Effector memory CD4-positive, alpha-beta T cell (primary cell): ENCODE data around the gene MIS12.
A peak's percentile ranks its signal among the peaks of the same experiment; 100 is the strongest.

Experiments
- DNase-seq, 3 donors: peaks; one replicate each; pipeline ENCODE4 v3.0.0-alpha.2; 2020
- H3K27ac ChIP-seq: 2 replicates; pipeline ENCODE4 v1.7.0; 2013; ENCODE audit warnings: mild to moderate bottlenecking, low read length, moderate library complexity; ENCODE audit not compliant: insufficient read depth, poor library complexity, severe bottlenecking
- H3K27me3 ChIP-seq: replicated peaks from 2 replicates; pipeline ENCODE4 v1.7.0; 2013; ENCODE audit warnings: mild to moderate bottlenecking, low read length; ENCODE audit not compliant: insufficient read depth, control insufficient read depth, poor library complexity, severe bottlenecking
- H3K36me3 ChIP-seq: 2 replicates; pipeline ENCODE4 v1.7.0; 2013; ENCODE audit warnings: mild to moderate bottlenecking, low read length, moderate library complexity; ENCODE audit not compliant: control insufficient read depth, insufficient read depth
- H3K4me1 ChIP-seq: 2 replicates; pipeline ENCODE4 v1.7.0; 2013; ENCODE audit warnings: low read length, mild to moderate bottlenecking; ENCODE audit not compliant: control insufficient read depth, insufficient read depth, poor library complexity, severe bottlenecking
- H3K4me3 ChIP-seq: 2 replicates; pipeline ENCODE4 v1.7.0; 2013; ENCODE audit warnings: low read length, low read depth, mild to moderate bottlenecking; ENCODE audit not compliant: insufficient read depth, poor library complexity, severe bottlenecking
- H3K9me3 ChIP-seq: 2 replicates; pipeline ENCODE4 v1.7.0; 2013; ENCODE audit warnings: mild to moderate bottlenecking, low read length, moderate library complexity; ENCODE audit not compliant: control insufficient read depth
- total RNA-seq, 3 donors: gene quantifications; one replicate each; lab custom pipeline; 2026; lab: John Stamatoyannopoulos, UW

The MIS12 gene, protein sequence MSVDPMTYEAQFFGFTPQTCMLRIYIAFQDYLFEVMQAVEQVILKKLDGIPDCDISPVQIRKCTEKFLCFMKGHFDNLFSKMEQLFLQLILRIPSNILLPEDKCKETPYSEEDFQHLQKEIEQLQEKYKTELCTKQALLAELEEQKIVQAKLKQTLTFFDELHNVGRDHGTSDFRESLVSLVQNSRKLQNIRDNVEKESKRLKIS
- 28.5 to 31.8 (median 30.8) reads per million in 3 donors for total RNA-seq

- H3K36me3 ChIP-seq = peaks cover 33% of the 10 kb centered on the region
These were observed at the start of gene MIS12 for GRCh38 chr17:5486206-5487124. TSS of gene MIS12 (plus strand) at chr17:5486566. CDS start at chr17:5488863, 2,297 bp downstream.

DNA sequence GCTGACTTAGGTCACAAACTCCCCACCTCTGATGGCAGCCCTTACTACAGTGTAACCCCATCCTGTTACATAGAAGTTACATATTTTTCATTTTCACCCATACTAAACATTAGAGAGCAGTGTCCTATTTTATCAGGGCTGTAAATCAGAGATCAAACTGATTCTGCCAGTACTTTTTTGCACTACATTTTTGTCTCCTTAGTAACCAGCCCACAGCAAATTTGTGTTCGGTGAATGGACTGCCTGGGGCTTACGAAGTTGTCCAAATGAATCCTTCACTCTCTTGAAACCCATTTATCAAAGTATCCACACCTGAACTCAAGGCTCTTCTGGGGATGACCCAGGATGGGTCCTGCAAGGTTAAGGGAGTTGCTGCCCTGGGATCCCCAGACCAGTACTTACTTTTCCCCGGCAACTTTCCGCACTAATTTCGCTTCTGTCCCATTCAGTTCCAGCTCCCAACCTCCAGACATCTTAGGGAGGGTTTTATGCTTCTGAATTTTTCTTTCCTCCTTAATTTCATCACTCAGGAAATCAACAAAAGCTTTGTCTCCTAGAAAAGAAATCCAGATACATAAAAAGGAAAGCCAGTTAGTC, 48.5 kb upstream of the MIS12 start:
- H3K9me3 ChIP-seq = no peaks in the 10 kb centered on the region
- H3K4me1 ChIP-seq = peaks cover 20% of the 10 kb centered on the region
- peak overlapping the region; percentile 80 for H3K4me3 ChIP-seq
- H3K36me3 ChIP-seq = peaks cover 23% of the 10 kb centered on the region
- no peak for DNase-seq
- H3K27me3 ChIP-seq = no peaks in the 10 kb centered on the region
- peak overlapping the region; percentile 74 for H3K27ac ChIP-seq

More at GRCh38 chr17:5486206-5487124, at the start of gene MIS12:
- peak within 1 kb of the TSS; percentile 89 for H3K27ac ChIP-seq
- no peaks in the 10 kb centered on the region for H3K9me3 ChIP-seq
- H3K27me3 ChIP-seq = no peaks in the 10 kb centered on the region
- peak within 1 kb of the TSS; percentile 86 for H3K4me3 ChIP-seq
- peak; percentile 97 to 99 (median 98) for DNase-seq
- peaks cover 18% of the 10 kb centered on the region for H3K4me1 ChIP-seq

DNA sequence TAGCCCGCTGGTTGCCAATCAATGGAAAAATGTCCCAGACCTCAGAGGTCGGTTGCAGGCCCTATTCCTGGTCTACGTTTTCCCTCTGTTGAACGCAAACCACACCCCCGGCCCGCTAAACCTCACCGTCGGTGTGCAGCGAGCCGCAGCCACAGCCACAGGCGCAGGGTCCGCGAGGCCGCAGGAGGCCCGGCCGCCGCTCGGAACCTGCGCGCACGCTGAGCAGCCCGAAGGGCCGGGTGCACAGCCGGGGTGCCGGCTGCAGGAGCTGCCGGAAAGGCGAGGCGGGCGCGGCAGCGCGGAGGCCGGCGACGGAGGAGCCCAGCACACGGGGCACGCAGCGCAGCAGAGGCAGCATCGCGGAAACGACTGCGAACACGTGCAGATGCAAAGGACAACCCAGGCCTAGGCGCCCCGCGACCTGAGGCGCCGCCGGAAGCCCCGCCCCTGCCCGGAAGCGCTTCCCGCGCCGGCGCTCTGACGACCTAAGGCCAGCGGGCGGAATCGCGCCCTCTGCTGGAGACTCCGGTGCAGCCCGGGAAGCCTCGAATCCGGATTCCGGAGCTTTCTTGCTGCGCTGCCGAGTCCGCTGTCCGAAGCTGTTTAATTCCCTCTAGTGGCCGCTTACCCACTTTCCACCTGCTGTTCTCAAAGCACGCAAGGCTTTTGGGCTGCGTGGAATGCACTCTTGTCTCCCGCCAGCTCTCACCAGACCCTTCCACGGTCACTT, 47.5 kb upstream of the MIS12 start, which contains the start of gene C1QBP:
Gene C1QBP (minus strand): TSS at position 440 of the 730 bp plus-strand sequence. CDS start 82 bp downstream, at position 358.
- Histone ChIP-seq H3K4me3 (peak within 1 kb of the TSS; percentile 80), H3K36me3 (peaks cover 19% of the 10 kb centered on the region), H3K27me3 (no peaks in the 10 kb centered on the region), H3K9me3 (no peaks in the 10 kb centered on the region), H3K27ac (peak within 1 kb of the TSS; percentile 74), H3K4me1 (peaks cover 20% of the 10 kb centered on the region)
- peak; percentile 85 to 87 (median 85) for DNase-seq

GRCh38 chr17:5439446-5439764, 47.0 kb upstream of the MIS12 start:
- H3K9me3 ChIP-seq = no peaks in the 10 kb centered on the region
- peak overlapping the region; percentile 80 for H3K4me3 ChIP-seq
- H3K36me3 ChIP-seq = peaks cover 21% of the 10 kb centered on the region
- H3K4me1 ChIP-seq = peaks cover 20% of the 10 kb centered on the region
- no peaks in the 10 kb centered on the region for H3K27me3 ChIP-seq
- DNase-seq = no peak
- H3K27ac ChIP-seq = peak overlapping the region; percentile 74

- Histone ChIP-seq H3K36me3 (peaks cover 31% of the 10 kb centered on the region), H3K27ac (no peak overlapping the region), H3K4me1 (peaks cover 4% of the 10 kb centered on the region), H3K27me3 (no peaks in the 10 kb centered on the region), H3K4me3 (no peak overlapping the region), H3K9me3 (no peaks in the 10 kb centered on the region)
- no peak for DNase-seq
These were observed 42.6 kb upstream of the MIS12 start for GRCh38 chr17:5443728-5444127.

DNA sequence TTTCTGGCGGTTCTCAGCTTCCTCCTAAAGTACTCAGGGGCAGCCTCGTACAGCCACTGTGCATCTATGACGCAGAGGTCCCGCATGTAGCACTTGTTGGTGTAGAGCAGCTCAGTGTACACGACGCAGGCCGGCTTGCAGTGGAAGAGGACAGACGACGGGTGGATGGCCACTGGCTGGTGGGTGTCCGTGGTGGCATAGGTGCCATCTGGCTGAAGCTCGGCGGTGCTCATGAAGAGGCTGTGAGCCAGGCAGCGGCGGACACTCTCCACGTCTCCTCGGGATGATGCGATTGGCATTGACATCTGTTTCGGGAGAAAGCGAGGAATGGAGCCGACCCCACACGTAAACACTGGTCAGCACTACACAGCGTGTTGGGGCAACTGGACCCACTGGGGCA, 42.2 kb upstream of the MIS12 start:
- Histone ChIP-seq H3K36me3 (peaks cover 31% of the 10 kb centered on the region), H3K4me1 (peaks cover 4% of the 10 kb centered on the region), H3K27ac (no peak overlapping the region), H3K27me3 (no peaks in the 10 kb centered on the region), H3K4me3 (no peak overlapping the region), H3K9me3 (no peaks in the 10 kb centered on the region)
- DNase-seq = no peak

GRCh38 chr17:5446786-5447185, 39.6 kb upstream of the MIS12 start:
- Histone ChIP-seq H3K36me3 (peaks cover 34% of the 10 kb centered on the region), H3K9me3 (no peaks in the 10 kb centered on the region), H3K4me3 (no peak overlapping the region), H3K27me3 (no peaks in the 10 kb centered on the region), H3K27ac (no peak overlapping the region), H3K4me1 (no peaks in the 10 kb centered on the region)
- no peak for DNase-seq

GRCh38 chr17:5464717-5465507, 21.5 kb upstream of the MIS12 start:
- H3K36me3 ChIP-seq = peaks cover 8% of the 10 kb centered on the region
- no peaks in the 10 kb centered on the region for H3K27me3 ChIP-seq
- DNase-seq = no peak
- H3K9me3 ChIP-seq = no peaks in the 10 kb centered on the region
- H3K27ac ChIP-seq = no peak overlapping the region
- peaks cover 6% of the 10 kb centered on the region for H3K4me1 ChIP-seq
- H3K4me3 ChIP-seq = no peak overlapping the region

DNA sequence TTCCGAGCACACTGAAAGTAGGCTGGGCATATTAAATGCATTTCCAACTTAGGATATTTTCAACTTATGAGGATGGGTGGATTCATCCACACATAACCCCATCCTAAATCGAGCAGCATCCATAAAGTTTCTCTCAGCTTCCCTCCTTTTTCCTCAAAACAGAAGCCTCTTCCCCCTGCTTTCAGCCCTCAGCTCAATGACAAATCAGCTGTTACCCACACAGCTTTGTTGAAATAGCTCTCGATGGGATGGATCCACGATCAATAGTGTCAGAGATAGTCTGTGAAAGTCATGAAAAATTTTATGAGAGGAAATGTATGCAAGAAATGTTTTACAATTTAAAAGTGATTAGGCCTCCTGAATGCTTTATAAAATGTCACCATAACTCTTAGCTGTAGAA, 20.1 kb upstream of the MIS12 start:
- no peak overlapping the region for H3K4me3 ChIP-seq

More for the DNA sequence above, 20.1 kb upstream of the MIS12 start:
- Histone ChIP-seq H3K36me3 (peaks cover 3% of the 10 kb centered on the region), H3K27me3 (no peaks in the 10 kb centered on the region), H3K27ac (no peak overlapping the region), H3K4me1 (peaks cover 6% of the 10 kb centered on the region), H3K9me3 (no peaks in the 10 kb centered on the region)
- DNase-seq = no peak
